Sigmoid colon (tissue), 4 donors: ENCODE measurements around the gene ZNF692.

Source experiments
- CTCF ChIP-seq, 4 experiments: fragments of 450-650 bp in 3 of 4; fragments of 200-600 bp in 1 of 4; IDR thresholded peaks; one replicate each; pipeline ENCODE4 v1.5.1; 2016 to 2019; ENCODE audit warnings: antibody characterized with exemption in 4 of 4, mild to moderate bottlenecking in 3 of 4, moderate library complexity in 2 of 4
- EP300 ChIP-seq, 4 donors: sonication (generic); formaldehyde crosslinking; IDR thresholded peaks; one replicate each; pipeline ENCODE4 v1.6.1; 2017; ENCODE audit warnings: antibody characterized with exemption in 4 of 4
- POLR2A ChIP-seq, 2 donors: fragments of 450-650 bp; IDR thresholded peaks; one replicate each; pipeline ENCODE4 v1.6.1; 2016; ENCODE audit warnings: antibody characterized with exemption in 2 of 2, mild to moderate bottlenecking in 2 of 2, moderate library complexity in 2 of 2

DNA sequence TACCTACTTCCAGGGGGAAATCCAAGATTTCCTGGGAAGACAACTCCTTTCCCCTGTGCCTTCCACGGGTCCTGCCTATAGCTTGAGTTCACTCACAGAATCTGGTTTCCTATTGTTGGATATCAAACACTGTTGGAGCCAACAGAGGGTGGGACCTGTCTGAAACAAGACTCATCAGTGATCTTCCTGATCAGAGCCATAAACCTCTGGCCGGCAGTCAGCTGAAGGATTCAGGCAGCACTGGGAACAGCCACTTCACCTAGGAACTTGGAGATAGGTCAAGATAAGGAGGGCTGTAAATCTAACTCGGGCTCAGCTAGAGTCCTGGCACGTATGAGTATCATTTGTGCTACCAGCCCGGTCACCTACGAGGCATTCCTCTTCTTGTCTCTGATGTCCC is 56.4 kb downstream of the ZNF692 start:
- TF ChIP-seq CTCF (IDR thresholded peaks at IDR 0.05) (no peak), EP300 (IDR thresholded peaks at IDR 0.05) (no peak), POLR2A (IDR thresholded peaks at IDR 0.05) (no peak)
